ENCODE data around the gene SRCAP.

- no peak for TF ChIP-seq CTCF (conservative IDR thresholded peaks at IDR 0.05 in 1 of 2, IDR thresholded peaks at IDR 0.05 in 1 of 2; ENCODE audit: extremely low read depth in 1 of 2, insufficient read depth in 1 of 2, low read depth in 1 of 2, low read length in 2 of 2)
- TF ChIP-seq EZH2 (IDR thresholded peaks at IDR 0.05; ENCODE audit: borderline replicate concordance, low read length), result no peak
Observed at GRCh38 chr16:30658731-30659506, 40.1 kb upstream of the SRCAP start.
